CD4-positive, alpha-beta T cell (primary cell): Measurements from ENCODE around the gene LIMCH1. TPM values are rescaled to one million over a fixed set of nuclear protein-coding genes. Genes with fewer than 3 reads are reported as not detected.

ENCODE experiments used
- ATAC-seq: fragments of 200-7000 bp; cut with Tn5 transposase; one replicate; pipeline ENCODE4 v1.10.0; 2022; ENCODE audit warnings: mild to moderate bottlenecking; ENCODE audit not compliant: poor library complexity
- CTCF ChIA-PET: fragments of 350-600 bp; sonication (Branson Sonifier 250); formaldehyde crosslinking; loops from one replicate; lab custom pipeline; 2021; ENCODE audit warnings: antibody characterized with exemption, inconsistent platforms; lab: Charles Lee
- POLR2A ChIA-PET: fragments of 350-600 bp; sonication (Branson Sonifier 250); formaldehyde crosslinking; loops from one replicate; lab custom pipeline; 2021; ENCODE audit warnings: antibody characterized with exemption, inconsistent platforms; lab: Charles Lee
- DNase-seq, 14 experiments: peaks; one replicate each; pipeline ENCODE4 v3.0.0-alpha.2; 2013 to 2020; ENCODE audit warnings: mixed read lengths in 2 of 14
- H3K27ac ChIP-seq, 2 donors: one replicate each; pipeline versions ENCODE4 v1.5.1 to v1.7.0; 2013; ENCODE audit warnings: low read length in 2 of 2, low read depth in 1 of 2, mild to moderate bottlenecking in 1 of 2
- H3K27me3 ChIP-seq, 2 experiments: 1 replicate in 1 of 2; 2 replicates in 1 of 2; pipeline versions ENCODE4 v1.6.1 to v1.7.0; 2013; ENCODE audit warnings: low read length in 2 of 2, control low read depth in 1 of 2, mild to moderate bottlenecking in 1 of 2, moderate library complexity in 1 of 2; ENCODE audit not compliant: insufficient read depth in 2 of 2, control insufficient read depth in 1 of 2
- H3K36me3 ChIP-seq: one replicate; pipeline ENCODE4 v1.6.1; 2013; ENCODE audit warnings: low read length, control low read depth; ENCODE audit not compliant: insufficient read depth
- H3K4me1 ChIP-seq: one replicate; pipeline ENCODE4 v1.6.1; 2013; ENCODE audit warnings: low read length, control low read depth; ENCODE audit not compliant: insufficient read depth
- H3K4me3 ChIP-seq: one replicate; pipeline ENCODE4 v1.5.1; 2013; ENCODE audit warnings: mild to moderate bottlenecking, low read length, moderate library complexity
- H3K9me3 ChIP-seq, 2 experiments: 1 replicate in 1 of 2; 2 replicates in 1 of 2; pipeline versions ENCODE4 v1.6.1 to v1.7.0; 2013; ENCODE audit warnings: low read length in 2 of 2, mild to moderate bottlenecking in 2 of 2, control low read depth in 1 of 2, moderate library complexity in 1 of 2; ENCODE audit not compliant: control insufficient read depth in 1 of 2, insufficient read depth in 1 of 2
- H3K27ac Mint-ChIP-seq: one replicate; pipeline ENCODE4 v1.8.0; 2020; ENCODE audit warnings: mixed read lengths
- H3K27me3 Mint-ChIP-seq: one replicate; pipeline ENCODE4 v1.8.0; 2021; ENCODE audit warnings: mixed read lengths
- H3K36me3 Mint-ChIP-seq: one replicate; pipeline ENCODE4 v1.8.0; 2021; ENCODE audit warnings: low read depth, mixed read lengths
- H3K4me1 Mint-ChIP-seq: one replicate; pipeline ENCODE4 v1.8.0; 2021; ENCODE audit warnings: low read depth, mixed read lengths
- H3K4me3 Mint-ChIP-seq: one replicate; pipeline ENCODE4 v1.8.0; 2020; ENCODE audit warnings: mild to moderate bottlenecking, mixed read lengths
- H3K9me3 Mint-ChIP-seq: one replicate; pipeline ENCODE4 v1.8.0; 2020; ENCODE audit warnings: mixed read lengths
- intact Hi-C, 2 experiments: fragments of 100-400 bp; cut with DNase I in 1 of 2; cut with micrococcal nuclease in 1 of 2; formaldehyde crosslinking; loops; one replicate each; pipeline versions ENCODE4 v1.15.1 to v1.9.0; 2023 to 2025; cut with DNase I, micrococcal nuclease
- total RNA-seq, 174 experiments: library from RNA in 2 of 174; stranded (reverse) in 2 of 174; gene quantifications; one replicate each; pipeline ENCODE4 v1.2.3 and lab custom pipeline; 2021 to 2026
- TF ChIP-seq, protein P1 (sequence below): fragments of 200-600 bp; IDR thresholded peaks from one replicate; pipeline ENCODE4 v1.8.0; 2022; ENCODE audit warnings: antibody characterized with exemption, mild to moderate bottlenecking

The LIMCH1 gene
- total RNA-seq, 2 experiments from 2014 or later, result not detected

DNA sequence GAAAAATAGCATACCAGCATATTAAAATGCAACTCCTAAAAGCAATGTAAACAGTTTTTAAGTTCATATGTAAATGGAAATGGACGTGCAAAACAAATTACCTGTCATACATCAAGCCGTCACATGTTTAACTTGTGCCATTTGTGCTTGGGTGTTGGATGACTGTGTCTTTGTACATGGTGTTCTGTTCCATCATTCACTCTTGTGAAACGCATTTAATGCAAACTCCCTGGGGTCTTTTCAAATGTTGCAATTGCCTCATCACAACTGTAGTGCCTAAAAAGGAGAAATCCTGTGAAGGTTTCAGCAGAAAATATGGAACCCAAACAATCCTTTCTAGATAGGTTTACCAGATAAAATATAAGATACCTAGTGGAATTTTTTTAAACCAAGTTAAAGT, 158.2 kb downstream of the LIMCH1 start:
- Mint-ChIP-seq H3K4me3 (no peak overlapping the region), H3K27ac (no peak overlapping the region), H3K36me3 (no peaks in the 10 kb centered on the region), H3K27me3 (peaks cover 17% of the 10 kb centered on the region), H3K4me1 (no peaks in the 10 kb centered on the region), H3K9me3 (no peaks in the 10 kb centered on the region)
- Histone ChIP-seq H3K27ac (no peak overlapping the region), H3K9me3 (no peaks in the 10 kb centered on the region), H3K4me3 (no peak overlapping the region), H3K36me3 (no peaks in the 10 kb centered on the region), H3K27me3 (no peaks in the 10 kb centered on the region), H3K4me1 (no peaks in the 10 kb centered on the region)
- ChIA-PET CTCF (no interaction called here), POLR2A (no interaction called here)
- intact Hi-C loops, result no loop called here
- DNase-seq (no peak), ATAC-seq (no peak)
- TF ChIP-seq, protein P1, sequence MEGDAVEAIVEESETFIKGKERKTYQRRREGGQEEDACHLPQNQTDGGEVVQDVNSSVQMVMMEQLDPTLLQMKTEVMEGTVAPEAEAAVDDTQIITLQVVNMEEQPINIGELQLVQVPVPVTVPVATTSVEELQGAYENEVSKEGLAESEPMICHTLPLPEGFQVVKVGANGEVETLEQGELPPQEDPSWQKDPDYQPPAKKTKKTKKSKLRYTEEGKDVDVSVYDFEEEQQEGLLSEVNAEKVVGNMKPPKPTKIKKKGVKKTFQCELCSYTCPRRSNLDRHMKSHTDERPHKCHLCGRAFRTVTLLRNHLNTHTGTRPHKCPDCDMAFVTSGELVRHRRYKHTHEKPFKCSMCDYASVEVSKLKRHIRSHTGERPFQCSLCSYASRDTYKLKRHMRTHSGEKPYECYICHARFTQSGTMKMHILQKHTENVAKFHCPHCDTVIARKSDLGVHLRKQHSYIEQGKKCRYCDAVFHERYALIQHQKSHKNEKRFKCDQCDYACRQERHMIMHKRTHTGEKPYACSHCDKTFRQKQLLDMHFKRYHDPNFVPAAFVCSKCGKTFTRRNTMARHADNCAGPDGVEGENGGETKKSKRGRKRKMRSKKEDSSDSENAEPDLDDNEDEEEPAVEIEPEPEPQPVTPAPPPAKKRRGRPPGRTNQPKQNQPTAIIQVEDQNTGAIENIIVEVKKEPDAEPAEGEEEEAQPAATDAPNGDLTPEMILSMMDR, result no peak

DNA sequence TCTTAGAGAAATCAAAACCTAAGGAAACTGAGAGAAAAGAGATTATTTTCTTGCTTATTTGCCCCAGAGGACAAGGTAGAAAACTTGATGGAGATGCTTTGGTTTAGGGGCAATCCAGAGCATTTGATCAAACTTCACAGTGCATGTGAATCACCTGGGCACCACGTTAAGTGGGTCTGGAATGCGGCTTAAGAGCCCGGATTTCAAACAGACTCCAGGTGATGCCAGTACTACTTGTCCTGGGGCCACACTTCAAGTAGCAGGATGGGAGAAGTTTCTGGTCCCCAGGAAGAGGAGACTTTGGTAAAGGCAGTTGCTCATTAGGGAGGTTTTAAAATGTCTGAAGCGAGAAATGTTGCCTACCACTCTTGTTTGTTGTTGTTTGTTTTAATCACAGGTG, 158.8 kb downstream of the LIMCH1 start:
- Histone ChIP-seq H3K4me3 (no peak overlapping the region), H3K9me3 (no peaks in the 10 kb centered on the region), H3K27ac (no peak overlapping the region), H3K27me3 (no peaks in the 10 kb centered on the region), H3K36me3 (no peaks in the 10 kb centered on the region), H3K4me1 (no peaks in the 10 kb centered on the region)
- H3K36me3 Mint-ChIP-seq, result no peaks in the 10 kb centered on the region
- DNase-seq (no peak), ATAC-seq (no peak)
- intact Hi-C loops, result no loop called here
- TF ChIP-seq, protein P1, result no peak
- H3K27me3 Mint-ChIP-seq, result peaks cover 20% of the 10 kb centered on the region
- H3K4me3 Mint-ChIP-seq, result no peak overlapping the region
- H3K4me1 Mint-ChIP-seq, result no peaks in the 10 kb centered on the region
- ChIA-PET POLR2A (no interaction called here), CTCF (no interaction called here)
- no peaks in the 10 kb centered on the region for H3K9me3 Mint-ChIP-seq
- no peak overlapping the region for H3K27ac Mint-ChIP-seq

DNA sequence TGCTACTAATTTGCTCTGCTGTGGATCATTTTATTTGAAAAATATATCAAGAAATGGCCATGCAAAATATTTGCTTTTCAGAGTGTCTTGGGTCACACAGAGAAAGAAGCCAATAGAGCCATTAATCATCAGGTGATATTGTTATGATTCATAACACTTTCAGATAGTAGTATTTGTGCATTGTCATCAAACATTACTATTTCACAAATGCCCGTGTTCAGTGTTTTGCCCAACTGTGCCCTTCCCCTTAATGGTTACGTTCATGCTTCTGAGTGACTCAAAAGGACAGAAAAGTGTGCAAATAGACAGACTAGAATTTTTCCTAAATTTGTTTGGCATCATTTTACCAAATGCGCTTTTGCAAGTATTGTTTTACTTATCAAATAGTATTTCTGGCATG, 164.0 kb downstream of the LIMCH1 start:
- DNase-seq (no peak), ATAC-seq (no peak)
- Histone ChIP-seq H3K4me1 (no peaks in the 10 kb centered on the region), H3K27ac (no peak overlapping the region), H3K36me3 (no peaks in the 10 kb centered on the region), H3K4me3 (no peak overlapping the region), H3K27me3 (peaks cover 0 to 3% of the 10 kb centered on the region in 2 experiments), H3K9me3 (no peaks in the 10 kb centered on the region)
- Mint-ChIP-seq H3K27me3 (peaks cover 22% of the 10 kb centered on the region), H3K9me3 (no peaks in the 10 kb centered on the region), H3K27ac (no peak overlapping the region), H3K4me3 (no peak overlapping the region), H3K4me1 (no peaks in the 10 kb centered on the region), H3K36me3 (no peaks in the 10 kb centered on the region)
- TF ChIP-seq, protein P1, result no peak
- intact Hi-C loops, result no loop called here
- CTCF ChIA-PET, result no interaction called here
- POLR2A ChIA-PET, result no interaction called here
